Femur (tissue), 1 donor: ENCODE data around the gene PTPRZ1.

ENCODE experiments used
- DNase-seq: peaks from one replicate; pipeline ENCODE4 v3.0.0-alpha.2; 2017

The PTPRZ1 gene

GRCh38 chr7:121960678-121961077 lies 87.7 kb downstream of the PTPRZ1 start:
- DNase-seq = no peak

GRCh38 chr7:121961089-121961867 lies 88.3 kb downstream of the PTPRZ1 start:
- DNase-seq = no peak

GRCh38 chr7:121966276-121966934 lies 93.4 kb downstream of the PTPRZ1 start:
- no peak for DNase-seq

GRCh38 chr7:121966935-121967332 lies 94.0 kb downstream of the PTPRZ1 start:
- no peak for DNase-seq

GRCh38 chr7:121985476-121986030 lies 112.6 kb downstream of the PTPRZ1 start:
- DNase-seq = no peak

GRCh38 chr7:121992068-121992467 lies 119.1 kb downstream of the PTPRZ1 start:
- DNase-seq = no peak

GRCh38 chr7:121994625-121995410 lies 121.9 kb downstream of the PTPRZ1 start:
- peak; percentile 60 for DNase-seq

GRCh38 chr7:122006687-122007086 lies 133.7 kb downstream of the PTPRZ1 start:
- no peak for DNase-seq

GRCh38 chr7:122010116-122010515 lies 137.2 kb downstream of the PTPRZ1 start:
- no peak for DNase-seq

GRCh38 chr7:122013065-122013464 lies 140.1 kb downstream of the PTPRZ1 start:
- DNase-seq = no peak

- DNase-seq = no peak
These were observed 140.7 kb downstream of the PTPRZ1 start for GRCh38 chr7:122013630-122014029.

GRCh38 chr7:122014697-122015096 lies 141.7 kb downstream of the PTPRZ1 start:
- no peak for DNase-seq

GRCh38 chr7:122018032-122018431 lies 145.1 kb downstream of the PTPRZ1 start:
- no peak for DNase-seq

GRCh38 chr7:122027058-122027457 lies 154.1 kb downstream of the PTPRZ1 start:
- no peak for DNase-seq

GRCh38 chr7:122033641-122034040 lies 160.7 kb downstream of the PTPRZ1 start:
- DNase-seq = no peak

GRCh38 chr7:122035876-122036275 lies 162.9 kb downstream of the PTPRZ1 start:
- no peak for DNase-seq

- DNase-seq = no peak
These were observed 165.2 kb downstream of the PTPRZ1 start for GRCh38 chr7:122038134-122038533.

GRCh38 chr7:122038904-122039303 lies 165.9 kb downstream of the PTPRZ1 start:
- no peak for DNase-seq

- no peak for DNase-seq
These were observed 167.2 kb downstream of the PTPRZ1 start for GRCh38 chr7:122040147-122040546.

GRCh38 chr7:122046402-122046801 lies 173.4 kb downstream of the PTPRZ1 start:
- no peak for DNase-seq

GRCh38 chr7:122054393-122054792 lies 181.4 kb downstream of the PTPRZ1 start:
- DNase-seq = no peak

- no peak for DNase-seq
These were observed 182.1 kb downstream of the PTPRZ1 start for GRCh38 chr7:122055073-122055472.

- no peak for DNase-seq
These were observed 184.0 kb downstream of the PTPRZ1 start for GRCh38 chr7:122056977-122057376.
